Panc1 (cell line): ENCODE data around the gene TLCD1. TPM values are rescaled to one million over a fixed set of nuclear protein-coding genes. Genes with fewer than 3 reads are reported as not detected.

Experiments used
- ATAC-seq: fragments of 200-7000 bp; cut with Tn5 transposase; 2 replicates; pipeline ENCODE4 v1.9.1; 2020; ENCODE audit warnings: mild to moderate bottlenecking, moderate library complexity
- BruUV-seq: library from RNA; stranded (reverse); fragments of 400-500 nt; replicated peaks from 2 replicates; lab custom pipeline; 2021; lab: Mats Ljungman, UMichigan
- CTCF ChIA-PET: fragments of 300-600 bp; sonication (Branson Sonifier 250); formaldehyde crosslinking; loops from one replicate; lab custom pipeline; 2022; ENCODE audit warnings: antibody characterized with exemption; lab: Charles Lee
- POLR2A ChIA-PET: fragments of 300-600 bp; sonication (Branson Sonifier 250); formaldehyde crosslinking; loops from one replicate; lab custom pipeline; 2022; ENCODE audit warnings: antibody characterized with exemption; lab: Charles Lee
- DNase-seq: peaks from one replicate; pipeline ENCODE4 v3.0.0-alpha.2; 2010; ENCODE audit warnings: low read depth, low spot score
- H3K27ac ChIP-seq: 2 replicates; pipeline ENCODE4 v1.5.1; 2011; ENCODE audit warnings: mild to moderate bottlenecking, low read length, inconsistent platforms
- H3K27me3 ChIP-seq: fragments of 200-500 bp; sonication (Bioruptor generic); 2 replicates; pipeline ENCODE4 v1.6.0; 2014; ENCODE audit warnings: low read length, inconsistent platforms; ENCODE audit not compliant: control insufficient read depth, insufficient read depth
- H3K36me3 ChIP-seq: fragments of 200-500 bp; sonication (Bioruptor generic); 2 replicates; pipeline ENCODE4 v1.5.1; 2014; ENCODE audit warnings: inconsistent platforms, mild to moderate bottlenecking, low read length, moderate library complexity; ENCODE audit not compliant: control insufficient read depth, insufficient read depth
- H3K4me1 ChIP-seq: 2 replicates; pipeline ENCODE4 v1.5.1; 2011; ENCODE audit warnings: inconsistent platforms, mild to moderate bottlenecking, low read length, moderate library complexity; ENCODE audit not compliant: control insufficient read depth, insufficient read depth
- H3K4me3 ChIP-seq, 2 experiments: 2 replicates each; pipeline ENCODE4 v1.5.1; 2011 to 2012; ENCODE audit warnings: low read depth in 2 of 2, low read length in 2 of 2, mild to moderate bottlenecking in 2 of 2, inconsistent platforms in 1 of 2, moderate library complexity in 1 of 2
- H3K9me3 ChIP-seq: fragments of 200-500 bp; sonication (Bioruptor generic); 2 replicates; pipeline ENCODE4 v1.5.1; 2014; ENCODE audit warnings: low read depth, mild to moderate bottlenecking, inconsistent platforms, low read length, moderate library complexity; ENCODE audit not compliant: control insufficient read depth, insufficient read depth
- POLR2AphosphoS5 ChIP-seq: IDR thresholded peaks from 2 replicates; pipeline ENCODE4 v1.6.1; 2012; ENCODE audit warnings: mild to moderate bottlenecking, low read depth, low read length, moderate library complexity
- SIN3A ChIP-seq: IDR thresholded peaks from 2 replicates; pipeline ENCODE4 v1.6.1; 2012; ENCODE audit warnings: low read depth, mild to moderate bottlenecking, low read length, moderate library complexity, borderline replicate concordance; ENCODE audit not compliant: insufficient read depth
- TCF7L2 ChIP-seq: IDR thresholded peaks from 2 replicates; pipeline ENCODE4 v1.6.1; 2011; ENCODE audit warnings: mild to moderate bottlenecking, low read depth, low read length, inconsistent platforms
- in situ Hi-C: cut with HindIII; loops from 2 replicates; pipeline ENCODE4 v1.10.0; 2016; ENCODE audit warnings: low sequenced_read_pairs, low pct_unique_long_range_greater_than_20kb
- intact Hi-C: fragments of 100-400 bp; cut with micrococcal nuclease; formaldehyde crosslinking; loops from one replicate; pipeline ENCODE4 v1.10.0; 2022; ENCODE audit not compliant: unreplicated experiment
- total RNA-seq: library from RNA; stranded (reverse); gene quantifications from one replicate; pipeline ENCODE4 v1.2.1, GENCODE V29; 2021; ENCODE audit not compliant: unreplicated experiment
- TF ChIP-seq, protein P1 (sequence below), 2 experiments: IDR thresholded peaks; 2 replicates each; pipeline ENCODE4 v1.6.1; 2011 to 2012; ENCODE audit warnings: low read depth in 2 of 2, control low read depth in 1 of 2, low read length in 1 of 2, mild to moderate bottlenecking in 1 of 2, moderate library complexity in 1 of 2; ENCODE audit not compliant: insufficient read depth in 1 of 2
- TF ChIP-seq, protein P2 (sequence below): fragments of 450-650 bp; IDR thresholded peaks from 2 replicates; pipeline ENCODE4 v1.5.1; 2017; ENCODE audit warnings: mild to moderate bottlenecking

Gene TLCD1
- total RNA-seq, 1 experiment from 2014 or later: 55.7 TPM

DNA sequence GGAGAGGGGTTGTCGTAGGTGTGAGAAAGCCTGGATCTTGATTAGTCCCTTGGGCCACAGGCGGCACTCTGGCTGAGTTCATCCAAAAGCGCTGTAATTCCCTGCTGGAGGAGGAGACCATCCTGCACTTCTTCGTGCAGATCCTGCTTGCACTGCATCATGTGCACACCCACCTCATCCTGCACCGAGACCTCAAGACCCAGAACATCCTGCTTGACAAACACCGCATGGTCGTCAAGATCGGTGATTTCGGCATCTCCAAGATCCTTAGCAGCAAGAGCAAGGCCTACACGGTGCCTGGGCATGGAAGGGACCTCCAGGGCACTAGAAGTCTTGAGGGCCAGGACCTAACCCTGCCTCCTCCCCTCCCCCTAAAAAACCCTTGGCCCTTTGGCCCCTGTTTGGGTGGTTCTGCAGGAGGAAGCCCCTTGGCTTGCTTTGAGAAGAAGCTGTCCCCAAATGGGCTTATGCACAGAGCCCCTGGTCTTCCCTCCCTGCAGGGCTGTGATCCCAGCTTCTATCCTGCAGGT lies 8.7 kb upstream of the TLCD1 start:
- ChIA-PET CTCF (interaction anchor here (0.8 kb wide), 1 partner anchor 8 kb away, joined by 3 read pairs; no protein-coding TSS in a partner anchor), POLR2A (no interaction called here)
- BruUV-seq: no TSS peak
- DNase-seq (no peak), ATAC-seq (peak; percentile 25)
- no peak overlapping the region for H3K27ac ChIP-seq
- TF ChIP-seq SIN3A (no peak), TCF7L2 (no peak), POLR2AphosphoS5 (no peak)
- TF ChIP-seq, protein P1, sequence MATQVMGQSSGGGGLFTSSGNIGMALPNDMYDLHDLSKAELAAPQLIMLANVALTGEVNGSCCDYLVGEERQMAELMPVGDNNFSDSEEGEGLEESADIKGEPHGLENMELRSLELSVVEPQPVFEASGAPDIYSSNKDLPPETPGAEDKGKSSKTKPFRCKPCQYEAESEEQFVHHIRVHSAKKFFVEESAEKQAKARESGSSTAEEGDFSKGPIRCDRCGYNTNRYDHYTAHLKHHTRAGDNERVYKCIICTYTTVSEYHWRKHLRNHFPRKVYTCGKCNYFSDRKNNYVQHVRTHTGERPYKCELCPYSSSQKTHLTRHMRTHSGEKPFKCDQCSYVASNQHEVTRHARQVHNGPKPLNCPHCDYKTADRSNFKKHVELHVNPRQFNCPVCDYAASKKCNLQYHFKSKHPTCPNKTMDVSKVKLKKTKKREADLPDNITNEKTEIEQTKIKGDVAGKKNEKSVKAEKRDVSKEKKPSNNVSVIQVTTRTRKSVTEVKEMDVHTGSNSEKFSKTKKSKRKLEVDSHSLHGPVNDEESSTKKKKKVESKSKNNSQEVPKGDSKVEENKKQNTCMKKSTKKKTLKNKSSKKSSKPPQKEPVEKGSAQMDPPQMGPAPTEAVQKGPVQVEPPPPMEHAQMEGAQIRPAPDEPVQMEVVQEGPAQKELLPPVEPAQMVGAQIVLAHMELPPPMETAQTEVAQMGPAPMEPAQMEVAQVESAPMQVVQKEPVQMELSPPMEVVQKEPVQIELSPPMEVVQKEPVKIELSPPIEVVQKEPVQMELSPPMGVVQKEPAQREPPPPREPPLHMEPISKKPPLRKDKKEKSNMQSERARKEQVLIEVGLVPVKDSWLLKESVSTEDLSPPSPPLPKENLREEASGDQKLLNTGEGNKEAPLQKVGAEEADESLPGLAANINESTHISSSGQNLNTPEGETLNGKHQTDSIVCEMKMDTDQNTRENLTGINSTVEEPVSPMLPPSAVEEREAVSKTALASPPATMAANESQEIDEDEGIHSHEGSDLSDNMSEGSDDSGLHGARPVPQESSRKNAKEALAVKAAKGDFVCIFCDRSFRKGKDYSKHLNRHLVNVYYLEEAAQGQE (IDR thresholded peaks at IDR 0.05; ENCODE audit: insufficient read depth in 1 of 2, low read depth in 2 of 2, low read length in 1 of 2): no peak
- TF ChIP-seq, protein P2, sequence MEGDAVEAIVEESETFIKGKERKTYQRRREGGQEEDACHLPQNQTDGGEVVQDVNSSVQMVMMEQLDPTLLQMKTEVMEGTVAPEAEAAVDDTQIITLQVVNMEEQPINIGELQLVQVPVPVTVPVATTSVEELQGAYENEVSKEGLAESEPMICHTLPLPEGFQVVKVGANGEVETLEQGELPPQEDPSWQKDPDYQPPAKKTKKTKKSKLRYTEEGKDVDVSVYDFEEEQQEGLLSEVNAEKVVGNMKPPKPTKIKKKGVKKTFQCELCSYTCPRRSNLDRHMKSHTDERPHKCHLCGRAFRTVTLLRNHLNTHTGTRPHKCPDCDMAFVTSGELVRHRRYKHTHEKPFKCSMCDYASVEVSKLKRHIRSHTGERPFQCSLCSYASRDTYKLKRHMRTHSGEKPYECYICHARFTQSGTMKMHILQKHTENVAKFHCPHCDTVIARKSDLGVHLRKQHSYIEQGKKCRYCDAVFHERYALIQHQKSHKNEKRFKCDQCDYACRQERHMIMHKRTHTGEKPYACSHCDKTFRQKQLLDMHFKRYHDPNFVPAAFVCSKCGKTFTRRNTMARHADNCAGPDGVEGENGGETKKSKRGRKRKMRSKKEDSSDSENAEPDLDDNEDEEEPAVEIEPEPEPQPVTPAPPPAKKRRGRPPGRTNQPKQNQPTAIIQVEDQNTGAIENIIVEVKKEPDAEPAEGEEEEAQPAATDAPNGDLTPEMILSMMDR: no peak
- in situ Hi-C loops: no loop called here
- H3K4me1 ChIP-seq: 0 out of 2 replicates have a peak, but pooled peaks cover under 1% of the 10 kb centered on the region
- intact Hi-C loops: no loop called here
- H3K4me3 ChIP-seq: no peak overlapping the region
- H3K9me3 ChIP-seq: no peaks in the 10 kb centered on the region
- no peaks in the 10 kb centered on the region for H3K27me3 ChIP-seq
- H3K36me3 ChIP-seq: no peaks in the 10 kb centered on the region

DNA sequence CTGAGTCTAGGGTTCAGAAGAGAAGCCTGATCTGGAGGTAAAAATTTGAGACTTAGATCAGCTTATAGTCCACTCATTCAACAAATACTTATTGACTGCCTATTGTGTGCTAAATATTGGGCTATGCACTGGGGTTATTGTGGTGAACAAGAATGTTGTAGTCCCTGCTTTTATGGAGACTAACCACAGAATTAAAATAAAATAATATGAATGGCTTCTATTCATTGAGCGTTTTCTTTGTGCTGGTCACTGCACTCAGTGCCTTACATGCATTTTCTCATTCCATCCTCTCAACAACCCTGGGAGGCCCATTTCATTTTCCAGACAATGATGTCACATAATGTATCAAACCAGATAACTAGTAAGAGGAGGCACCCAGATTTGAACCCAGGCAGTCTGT lies 7.3 kb upstream of the TLCD1 start:
- Histone ChIP-seq H3K4me1 (peaks cover 9% of the 10 kb centered on the region; the same call in 1 of the 2 replicates), H3K27me3 (no peaks in the 10 kb centered on the region), H3K36me3 (no peaks in the 10 kb centered on the region), H3K9me3 (no peaks in the 10 kb centered on the region), H3K27ac (no peak overlapping the region), H3K4me3 (no peak overlapping the region)
- in situ Hi-C loops: no loop called here
- no TSS peak for BruUV-seq
- no peak for TF ChIP-seq SIN3A
- TF ChIP-seq, protein P2: no peak
- DNase-seq (no peak), ATAC-seq (no peak)
- intact Hi-C loops: no loop called here
- POLR2A ChIA-PET: no interaction called here
- CTCF ChIA-PET: no interaction called here
